Panc1 (cell line): ENCODE data around the gene TMEM123.

Experiments used
- CTCF ChIP-seq: fragments of 450-650 bp; IDR thresholded peaks from 2 replicates; pipeline ENCODE4 v1.5.1; 2017; ENCODE audit warnings: mild to moderate bottlenecking
- POLR2AphosphoS5 ChIP-seq: IDR thresholded peaks from 2 replicates; pipeline ENCODE4 v1.6.1; 2012; ENCODE audit warnings: mild to moderate bottlenecking, low read depth, low read length, moderate library complexity
- REST ChIP-seq, 2 experiments: IDR thresholded peaks; 2 replicates each; pipeline ENCODE4 v1.6.1; 2011 to 2012; ENCODE audit warnings: low read depth in 2 of 2, control low read depth in 1 of 2, low read length in 1 of 2, mild to moderate bottlenecking in 1 of 2, moderate library complexity in 1 of 2; ENCODE audit not compliant: insufficient read depth in 1 of 2
- SIN3A ChIP-seq: IDR thresholded peaks from 2 replicates; pipeline ENCODE4 v1.6.1; 2012; ENCODE audit warnings: low read depth, mild to moderate bottlenecking, low read length, moderate library complexity, borderline replicate concordance; ENCODE audit not compliant: insufficient read depth

- no peak for TF ChIP-seq CTCF
- no peak for TF ChIP-seq POLR2AphosphoS5
- no peak for TF ChIP-seq REST (IDR thresholded peaks at IDR 0.05; ENCODE audit: insufficient read depth in 1 of 2, low read depth in 2 of 2, low read length in 1 of 2)
- TF ChIP-seq SIN3A, result no peak
Measured at GRCh38 chr11:102385085-102386007, 67.2 kb downstream of the TMEM123 start.
